ENCODE measurements around the gene UROC1. TPM values are rescaled to one million over a fixed set of nuclear protein-coding genes. Genes with fewer than 3 reads are reported as not detected.

Gene UROC1
- polyA plus RNA-seq, 1 of the 3 experiments (the other 2 are of a cell fraction), result not detected

DNA sequence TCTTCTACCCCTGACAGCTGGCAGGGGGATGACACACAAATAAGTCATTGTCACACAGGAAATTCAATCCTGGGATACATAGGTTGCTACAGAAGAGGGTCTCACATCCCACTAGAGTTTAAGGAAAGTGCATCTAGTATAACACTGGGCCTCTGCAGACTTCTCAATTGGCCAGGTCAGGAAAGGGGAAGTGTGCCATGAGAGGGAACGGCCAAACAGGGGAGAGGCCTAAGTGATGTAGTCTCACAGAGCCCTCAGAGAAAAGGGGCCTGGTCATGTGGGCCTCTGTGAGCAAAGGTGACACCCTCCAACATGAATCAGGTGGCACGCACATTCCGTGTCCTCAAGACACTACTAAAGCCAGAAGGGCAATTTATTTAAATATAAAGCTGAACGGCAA lies 53.1 kb downstream of the UROC1 start:
- H3K4me3 ChIP-seq (ENCODE audit: low read depth in 2 of 2, low read length in 1 of 2), result no peak overlapping the region
- no peak for DNase-seq

More for the DNA sequence above, 53.1 kb downstream of the UROC1 start:
- Histone ChIP-seq H3F3A (replicated peaks; ENCODE audit: insufficient read depth) (no peaks in the 10 kb centered on the region), H3K4me1 (ENCODE audit: control insufficient read depth in 1 of 2, insufficient read depth in 2 of 2, low read depth in 1 of 2, low read length in 1 of 2) (no peaks in the 10 kb centered on the region; a peak in 1 of 4 replicates), H2AFZ (ENCODE audit: low read depth) (no peak overlapping the region), H3K36me3 (replicated peaks in 1 of 2; ENCODE audit: control insufficient read depth in 1 of 2, insufficient read depth in 2 of 2, low read length in 1 of 2) (peaks cover 28 to 96% of the 10 kb centered on the region in 2 experiments), H3K27me3 (ENCODE audit: insufficient read depth) (no peaks in the 10 kb centered on the region), H3K4me2 (no peak overlapping the region), H4K20me1 (ENCODE audit: insufficient read depth) (peaks cover 14% of the 10 kb centered on the region; the same call in 1 of the 2 replicates), H3K27ac (ENCODE audit: low read depth in 2 of 2, low read length in 1 of 2) (no peak overlapping the region), H3K79me2 (ENCODE audit: insufficient read depth) (peaks cover 24% of the 10 kb centered on the region; the same call in 1 of the 2 replicates), H3K9me3 (no peaks in the 10 kb centered on the region), H3K9ac (no peak overlapping the region), H3K9me2 (no peaks in the 10 kb centered on the region)
- ChIA-PET POLR2A (no interaction called here), CTCF (interaction anchor here (1.1 to 4.1 kb wide), 2 partner anchors 11 to 13 kb away, joined by 3 to 20 read pairs; partner anchors contain the start of gene ZXDC)
- 75% methylated on average over 4 of the region's 4 CpGs for WGBS (ENCODE audit: low lambda C conversion rate)
- no peak for TF ChIP-seq SIN3A (IDR thresholded peaks at IDR 0.05; ENCODE audit: borderline replicate concordance, low read depth, low read length)
- no peak for TF ChIP-seq SMC3 (IDR thresholded peaks at IDR 0.05; ENCODE audit: low read depth, low read length)
- no peak for TF ChIP-seq TAF1 (IDR thresholded peaks at IDR 0.05; ENCODE audit: borderline replicate concordance, low read depth, low read length)
- TF ChIP-seq TCF12 (IDR thresholded peaks at IDR 0.05), result no peak
- TF ChIP-seq GABPA (IDR thresholded peaks at IDR 0.05; ENCODE audit: low read depth), result no peak
- TF ChIP-seq, protein P1, sequence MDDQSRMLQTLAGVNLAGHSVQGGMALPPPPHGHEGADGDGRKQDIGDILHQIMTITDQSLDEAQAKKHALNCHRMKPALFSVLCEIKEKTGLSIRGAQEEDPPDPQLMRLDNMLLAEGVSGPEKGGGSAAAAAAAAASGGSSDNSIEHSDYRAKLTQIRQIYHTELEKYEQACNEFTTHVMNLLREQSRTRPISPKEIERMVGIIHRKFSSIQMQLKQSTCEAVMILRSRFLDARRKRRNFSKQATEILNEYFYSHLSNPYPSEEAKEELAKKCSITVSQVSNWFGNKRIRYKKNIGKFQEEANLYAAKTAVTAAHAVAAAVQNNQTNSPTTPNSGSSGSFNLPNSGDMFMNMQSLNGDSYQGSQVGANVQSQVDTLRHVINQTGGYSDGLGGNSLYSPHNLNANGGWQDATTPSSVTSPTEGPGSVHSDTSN (IDR thresholded peaks at IDR 0.05), result no peak
- no peak for TF ChIP-seq REST (IDR thresholded peaks at IDR 0.05; ENCODE audit: low read depth, low read length)
- TF ChIP-seq NFIC (IDR thresholded peaks at IDR 0.05; ENCODE audit: borderline replicate concordance), result no peak
- TF ChIP-seq, protein P2, sequence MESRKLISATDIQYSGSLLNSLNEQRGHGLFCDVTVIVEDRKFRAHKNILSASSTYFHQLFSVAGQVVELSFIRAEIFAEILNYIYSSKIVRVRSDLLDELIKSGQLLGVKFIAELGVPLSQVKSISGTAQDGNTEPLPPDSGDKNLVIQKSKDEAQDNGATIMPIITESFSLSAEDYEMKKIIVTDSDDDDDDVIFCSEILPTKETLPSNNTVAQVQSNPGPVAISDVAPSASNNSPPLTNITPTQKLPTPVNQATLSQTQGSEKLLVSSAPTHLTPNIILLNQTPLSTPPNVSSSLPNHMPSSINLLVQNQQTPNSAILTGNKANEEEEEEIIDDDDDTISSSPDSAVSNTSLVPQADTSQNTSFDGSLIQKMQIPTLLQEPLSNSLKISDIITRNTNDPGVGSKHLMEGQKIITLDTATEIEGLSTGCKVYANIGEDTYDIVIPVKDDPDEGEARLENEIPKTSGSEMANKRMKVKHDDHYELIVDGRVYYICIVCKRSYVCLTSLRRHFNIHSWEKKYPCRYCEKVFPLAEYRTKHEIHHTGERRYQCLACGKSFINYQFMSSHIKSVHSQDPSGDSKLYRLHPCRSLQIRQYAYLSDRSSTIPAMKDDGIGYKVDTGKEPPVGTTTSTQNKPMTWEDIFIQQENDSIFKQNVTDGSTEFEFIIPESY (IDR thresholded peaks at IDR 0.05; ENCODE audit: borderline replicate concordance, low read depth), result no peak
- no peak for TF ChIP-seq IRF3 (IDR thresholded peaks at IDR 0.05; ENCODE audit: low read depth, low read length)
- TF ChIP-seq EP300 (IDR thresholded peaks at IDR 0.05; ENCODE audit: borderline replicate concordance in 1 of 2, low read depth in 1 of 2, low read length in 1 of 2), result no peak
- no peak for TF ChIP-seq YY1 (IDR thresholded peaks at IDR 0.05; ENCODE audit: low read depth)
- no peak for TF ChIP-seq RXRA (IDR thresholded peaks at IDR 0.05; ENCODE audit: borderline replicate concordance, low read depth)
- no peak for TF ChIP-seq CHD2 (IDR thresholded peaks at IDR 0.05; ENCODE audit: low read length, partially characterized antibody)
- no peak for TF ChIP-seq NRF1 (IDR thresholded peaks at IDR 0.05; ENCODE audit: low read depth, low read length)
- no peak for TF ChIP-seq MAX (IDR thresholded peaks at IDR 0.05; ENCODE audit: low read depth)
- no peak for TF ChIP-seq FOSL2 (IDR thresholded peaks at IDR 0.05; ENCODE audit: borderline replicate concordance, low read depth)
- no peak for TF ChIP-seq RFX5 (IDR thresholded peaks at IDR 0.05; ENCODE audit: low read length)
- no peak for TF ChIP-seq GATA2 (CRISPR knock-in tag; IDR thresholded peaks at IDR 0.05)
